Endothelial cell of umbilical vein (primary cell): ENCODE measurements around the gene BMP8B. TPM values are rescaled to one million over a fixed set of nuclear protein-coding genes. Genes with fewer than 3 reads are reported as not detected.

ENCODE experiments used
- BruUV-seq: library from RNA; stranded (reverse); fragments of 400-500 nt; replicated peaks from 2 replicates; lab custom pipeline; 2021; lab: Mats Ljungman, UMichigan
- CTCF ChIA-PET: fragments of 300-600, 350-600 bp; sonication (Branson Sonifier 250); formaldehyde crosslinking; loops from one replicate; lab custom pipeline; 2021; ENCODE audit warnings: antibody characterized with exemption, inconsistent platforms; lab: Charles Lee
- POLR2A ChIA-PET: fragments of 300-600, 350-600 bp; sonication (Branson Sonifier 250); formaldehyde crosslinking; loops from one replicate; lab custom pipeline; 2021; ENCODE audit warnings: antibody characterized with exemption, inconsistent platforms; lab: Charles Lee
- DNase-seq: peaks from one replicate; pipeline ENCODE4 v3.0.0-alpha.2; 2011; ENCODE audit warnings: low read depth, low spot score
- FAIRE-seq: peaks from 2 replicates; lab custom pipeline; 2011; peaks lifted over from hg19 to GRCh38; lab: Jason Lieb, UNC
- H2AFZ ChIP-seq: 2 replicates; pipeline ENCODE4 v1.6.0; 2012; ENCODE audit warnings: low read depth, low read length, control low read depth, inconsistent platforms
- H3K27ac ChIP-seq: 2 replicates; pipeline ENCODE4 v1.5.1; 2011; ENCODE audit warnings: low read depth, mild to moderate bottlenecking, control low read depth, low read length, moderate library complexity; ENCODE audit not compliant: insufficient read depth
- H3K27me3 ChIP-seq, 2 experiments: 2 replicates each; pipeline versions ENCODE4 v1.6.0 to v1.6.1; 2011; ENCODE audit warnings: low read length in 2 of 2, mixed read lengths in 1 of 2; ENCODE audit not compliant: control insufficient read depth in 2 of 2, insufficient read depth in 2 of 2
- H3K36me3 ChIP-seq, 2 experiments: 2 replicates in 1 of 2; 3 replicates in 1 of 2; pipeline ENCODE4 v1.5.1; 2011; ENCODE audit warnings: low read length in 2 of 2, mild to moderate bottlenecking in 1 of 2, moderate library complexity in 1 of 2; ENCODE audit not compliant: control insufficient read depth in 2 of 2, insufficient read depth in 2 of 2; ENCODE audit errors: extremely low read depth in 1 of 2
- H3K4me1 ChIP-seq: 3 replicates; pipeline ENCODE4 v1.5.1; 2011; ENCODE audit warnings: mild to moderate bottlenecking, low read length; ENCODE audit not compliant: control insufficient read depth, insufficient read depth; ENCODE audit errors: extremely low read depth
- H3K4me2 ChIP-seq: 2 replicates; pipeline ENCODE4 v1.6.1; 2011; ENCODE audit warnings: low read length, control low read depth, mixed read lengths; ENCODE audit not compliant: insufficient read depth
- H3K4me3 ChIP-seq, 3 experiments: fragments of 200-600 bp in 1 of 3; sonication (generic), shearing (Covaris generic) in 1 of 3; replicated peaks in 1 of 3; 2 replicates each; pipeline ENCODE4 v1.5.1; 2011 to 2016; ENCODE audit warnings: control low read depth in 3 of 3, low read length in 3 of 3, mild to moderate bottlenecking in 2 of 3, inconsistent platforms in 1 of 3, low read depth in 1 of 3, moderate library complexity in 1 of 3; ENCODE audit not compliant: insufficient read depth in 1 of 3
- H3K79me2 ChIP-seq: 2 replicates; pipeline ENCODE4 v1.6.0; 2012; ENCODE audit warnings: low read length, inconsistent platforms; ENCODE audit not compliant: control insufficient read depth, insufficient read depth
- H3K9ac ChIP-seq: replicated peaks from 2 replicates; pipeline ENCODE3; 2011; ENCODE audit warnings: low read length, control low read depth; ENCODE audit not compliant: insufficient read depth; ENCODE audit errors: extremely low read depth
- H3K9me1 ChIP-seq: replicated peaks from 3 replicates; pipeline ENCODE4 v1.6.0; 2011; ENCODE audit warnings: mild to moderate bottlenecking, low read length; ENCODE audit not compliant: control insufficient read depth, insufficient read depth; ENCODE audit errors: extremely low read depth
- H3K9me3 ChIP-seq: replicated peaks from 2 replicates; pipeline ENCODE4 v1.5.1; 2012; ENCODE audit warnings: low read length, inconsistent platforms; ENCODE audit not compliant: control insufficient read depth, insufficient read depth
- H4K20me1 ChIP-seq: replicated peaks from 2 replicates; pipeline ENCODE3; 2011; ENCODE audit warnings: mild to moderate bottlenecking, low read length; ENCODE audit not compliant: control insufficient read depth, insufficient read depth; ENCODE audit errors: extremely low read depth
- EZH2 ChIP-seq: IDR thresholded peaks from 2 replicates; pipeline ENCODE4 v1.6.1; 2012; ENCODE audit warnings: borderline replicate concordance, low read depth, mild to moderate bottlenecking, moderate library complexity, low read length, inconsistent platforms; ENCODE audit not compliant: severe bottlenecking
- FOS ChIP-seq: IDR thresholded peaks from 2 replicates; pipeline ENCODE4 v1.6.1; 2011; ENCODE audit warnings: mild to moderate bottlenecking, low read length, moderate library complexity, borderline replicate concordance; ENCODE audit not compliant: insufficient read depth
- GATA2 ChIP-seq: IDR thresholded peaks from 2 replicates; pipeline ENCODE4 v1.7.0; 2011; ENCODE audit warnings: low read depth, mild to moderate bottlenecking, moderate library complexity, mixed read lengths, low read length; ENCODE audit not compliant: insufficient read length, insufficient read depth
- JUN ChIP-seq: IDR thresholded peaks from 2 replicates; pipeline ENCODE4 v1.6.1; 2011; ENCODE audit warnings: borderline replicate concordance, low read depth; ENCODE audit not compliant: insufficient read length, insufficient read depth
- MYC ChIP-seq: IDR thresholded peaks from one replicate; pipeline ENCODE4 v1.6.1; 2011; ENCODE audit warnings: mild to moderate bottlenecking, low read depth, low read length
- POLR2A ChIP-seq: IDR thresholded peaks from 2 replicates; pipeline ENCODE4 v1.6.1; 2012; ENCODE audit warnings: low read depth, mild to moderate bottlenecking, control low read depth, low read length
- POLR2AphosphoS5 ChIP-seq: IDR thresholded peaks from 2 replicates; pipeline ENCODE4 v1.6.1; 2012; ENCODE audit warnings: low read depth, mild to moderate bottlenecking, control low read depth, low read length, moderate library complexity; ENCODE audit not compliant: insufficient read depth
- dilution Hi-C: fragments of 300-500 bp; cut with MboI; formaldehyde crosslinking; loops from one replicate; pipeline ENCODE4 v1.15.0; 2019; ENCODE audit warnings: low sequenced_read_pairs; ENCODE audit not compliant: extremely low pct_ligation_motif_present
- intact Hi-C: fragments of 100-400 bp; cut with micrococcal nuclease; formaldehyde crosslinking; loops from one replicate; pipeline ENCODE4 v1.10.0; 2022
- polyA plus RNA-seq, 4 experiments: library from polyadenylated mRNA; depleted of rRNA in 3 of 4; stranded (reverse) in 3 of 4; unstranded in 1 of 4; fragments of >200 nt; gene quantifications; 2 replicates each; pipeline versions ENCODE4 v1.2.1 to v1.2.3, GENCODE V29; 2011 to 2012; ENCODE audit warnings: missing spikeins in 1 of 4
- total RNA-seq: library from RNA; stranded (reverse); gene quantifications from 2 replicates; pipeline ENCODE4 v1.2.3, GENCODE V29; 2021
- TF ChIP-seq, protein P1 (sequence below), 2 donors: IDR thresholded peaks; 1 replicate in 1 of 2; 2 replicates in 1 of 2; pipeline ENCODE4 v1.5.1; 2011; ENCODE audit warnings: low read length in 2 of 2, mild to moderate bottlenecking in 2 of 2, moderate library complexity in 2 of 2, control low read depth in 1 of 2, inconsistent platforms in 1 of 2, low read depth in 1 of 2; ENCODE audit not compliant: insufficient read depth in 1 of 2; ENCODE audit errors: extremely low read depth in 1 of 2
- TF ChIP-seq, protein P2 (sequence below): IDR thresholded peaks from 2 replicates; pipeline ENCODE4 v1.6.1; 2011; ENCODE audit not compliant: insufficient read depth, insufficient read length

Gene BMP8B
- total and polyA plus RNA-seq, 2 donors (not counting 3 experiments of a cell fraction or from before 2014, with no cell fraction given), result 0.07 TPM; not detected in 1

DNA sequence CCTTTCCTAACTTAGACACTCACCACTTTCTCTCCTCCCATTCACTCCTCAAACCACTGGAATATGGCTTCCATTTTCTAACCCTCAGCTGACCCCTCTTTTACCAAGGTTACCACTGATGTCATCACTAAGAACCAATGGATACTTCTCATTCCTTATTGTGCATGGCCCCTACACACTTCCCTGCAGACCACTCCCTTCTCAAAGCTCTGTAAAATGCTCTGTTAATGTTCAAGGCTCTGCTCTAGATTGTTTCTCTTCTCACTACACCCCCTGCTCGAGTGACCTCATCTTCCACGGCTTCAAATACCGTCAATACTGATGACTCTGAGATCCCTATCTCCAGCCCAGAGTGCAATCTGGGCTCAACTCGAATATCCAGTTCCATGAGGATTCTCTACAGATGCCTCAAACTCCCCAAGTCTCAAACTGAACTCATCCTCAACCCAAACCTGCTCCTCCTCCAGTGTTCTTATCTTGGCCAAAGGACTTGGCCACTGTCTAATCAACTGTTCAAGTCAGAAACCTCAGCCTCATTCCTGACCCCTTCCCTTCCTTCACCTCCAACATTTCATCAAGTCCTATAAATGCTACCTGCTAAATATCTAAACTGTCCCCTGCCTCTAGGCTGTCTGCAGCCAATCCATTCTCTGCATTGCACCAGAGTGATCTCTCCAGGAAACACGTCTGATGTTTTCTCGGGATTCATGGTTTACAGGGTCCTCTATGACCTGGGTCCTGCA, 41.3 kb upstream of the BMP8B start:
- FAIRE-seq (no peak), DNase-seq (no peak)
- Histone ChIP-seq H3K27ac (no peak overlapping the region), H3K4me3 (no peak overlapping the region), H3K27me3 (no peaks in the 10 kb centered on the region), H3K9me3 (no peaks in the 10 kb centered on the region), H3K79me2 (no peaks in the 10 kb centered on the region), H3K36me3 (no peaks in the 10 kb centered on the region), H2AFZ (no peak overlapping the region), H3K4me1 (no peaks in the 10 kb centered on the region), H3K9me1 (no peaks in the 10 kb centered on the region), H3K4me2 (no peak overlapping the region), H4K20me1 (no peaks in the 10 kb centered on the region), H3K9ac (no peak overlapping the region)
- dilution Hi-C loops, result no loop called here
- no peak for TF ChIP-seq JUN
- TF ChIP-seq POLR2AphosphoS5, result no peak
- no peak for TF ChIP-seq GATA2
- TF ChIP-seq, protein P1, sequence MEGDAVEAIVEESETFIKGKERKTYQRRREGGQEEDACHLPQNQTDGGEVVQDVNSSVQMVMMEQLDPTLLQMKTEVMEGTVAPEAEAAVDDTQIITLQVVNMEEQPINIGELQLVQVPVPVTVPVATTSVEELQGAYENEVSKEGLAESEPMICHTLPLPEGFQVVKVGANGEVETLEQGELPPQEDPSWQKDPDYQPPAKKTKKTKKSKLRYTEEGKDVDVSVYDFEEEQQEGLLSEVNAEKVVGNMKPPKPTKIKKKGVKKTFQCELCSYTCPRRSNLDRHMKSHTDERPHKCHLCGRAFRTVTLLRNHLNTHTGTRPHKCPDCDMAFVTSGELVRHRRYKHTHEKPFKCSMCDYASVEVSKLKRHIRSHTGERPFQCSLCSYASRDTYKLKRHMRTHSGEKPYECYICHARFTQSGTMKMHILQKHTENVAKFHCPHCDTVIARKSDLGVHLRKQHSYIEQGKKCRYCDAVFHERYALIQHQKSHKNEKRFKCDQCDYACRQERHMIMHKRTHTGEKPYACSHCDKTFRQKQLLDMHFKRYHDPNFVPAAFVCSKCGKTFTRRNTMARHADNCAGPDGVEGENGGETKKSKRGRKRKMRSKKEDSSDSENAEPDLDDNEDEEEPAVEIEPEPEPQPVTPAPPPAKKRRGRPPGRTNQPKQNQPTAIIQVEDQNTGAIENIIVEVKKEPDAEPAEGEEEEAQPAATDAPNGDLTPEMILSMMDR (IDR thresholded peaks at IDR 0.05; ENCODE audit: extremely low read depth in 1 of 2, insufficient read depth in 1 of 2, low read depth in 1 of 2, low read length in 2 of 2), result no peak
- TF ChIP-seq, protein P2, sequence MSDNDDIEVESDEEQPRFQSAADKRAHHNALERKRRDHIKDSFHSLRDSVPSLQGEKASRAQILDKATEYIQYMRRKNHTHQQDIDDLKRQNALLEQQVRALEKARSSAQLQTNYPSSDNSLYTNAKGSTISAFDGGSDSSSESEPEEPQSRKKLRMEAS, result no peak
- TF ChIP-seq FOS, result no peak
- TF ChIP-seq EZH2, result no peak
- TF ChIP-seq MYC, result no peak
- TF ChIP-seq POLR2A, result no peak
- intact Hi-C loops, result no loop called here
- CTCF ChIA-PET, result interaction anchor here (1.6 to 2.0 kb wide), 2 partner anchors 8 to 16 kb away, joined by 3 to 4 read pairs; no protein-coding TSS in a partner anchor
- no TSS peak for BruUV-seq
- POLR2A ChIA-PET, result no interaction called here
